GM18519 (cell line): Measurements from ENCODE around the gene ERC2.

Source experiments
- ATAC-seq: cut with Tn5 transposase; IDR thresholded peaks from one replicate; pipeline ENCODE4 v1.9.1; 2021; ENCODE audit warnings: mild to moderate bottlenecking, moderate library complexity; ENCODE audit not compliant: unreplicated experiment, low FRiP score

The ERC2 gene

GRCh38 chr3:56197259-56197965 is 270.9 kb downstream of the ERC2 start:
- no peak for ATAC-seq

GRCh38 chr3:56196700-56197099 is 271.6 kb downstream of the ERC2 start:
- ATAC-seq, result no peak

DNA sequence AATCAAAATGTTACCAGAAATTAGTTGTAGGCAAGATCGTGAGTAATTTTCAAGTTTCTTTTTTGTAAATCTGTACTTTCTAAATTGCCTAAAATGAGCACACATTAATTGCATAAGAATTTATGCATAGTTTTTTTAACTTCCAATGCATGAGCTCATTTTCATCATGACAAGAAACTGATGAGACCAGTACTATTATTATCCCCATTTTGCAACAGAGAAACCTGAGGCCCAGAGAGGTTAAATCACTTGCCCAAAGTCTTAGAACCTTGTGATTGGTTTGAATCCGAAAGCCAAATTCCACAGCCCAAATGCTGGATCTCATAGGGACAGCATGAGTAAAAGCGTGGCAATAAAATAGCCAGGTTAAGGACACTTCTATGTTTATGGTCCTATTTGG is 274.7 kb downstream of the ERC2 start:
- ATAC-seq, result no peak

DNA sequence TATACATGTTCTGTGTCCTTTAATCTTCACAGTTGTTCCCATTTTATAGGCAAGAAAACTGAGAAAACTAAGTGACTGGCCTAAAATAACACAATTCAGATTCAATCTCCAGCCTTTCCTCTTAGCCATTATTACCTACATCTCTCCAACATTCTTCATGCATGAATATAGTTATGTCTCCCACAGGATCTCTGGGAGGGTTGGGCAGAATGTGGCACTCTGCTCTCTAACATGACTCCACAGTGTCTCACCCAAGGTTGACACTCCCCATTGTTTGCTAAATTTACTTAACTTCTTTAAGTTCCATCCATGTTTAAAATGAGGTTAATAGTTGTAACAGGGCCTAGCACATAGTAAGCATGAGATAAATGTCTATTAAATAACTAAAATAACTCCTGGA is 276.3 kb downstream of the ERC2 start:
- ATAC-seq, result no peak

GRCh38 chr3:56190771-56191305 is 277.4 kb downstream of the ERC2 start:
- no peak for ATAC-seq

DNA sequence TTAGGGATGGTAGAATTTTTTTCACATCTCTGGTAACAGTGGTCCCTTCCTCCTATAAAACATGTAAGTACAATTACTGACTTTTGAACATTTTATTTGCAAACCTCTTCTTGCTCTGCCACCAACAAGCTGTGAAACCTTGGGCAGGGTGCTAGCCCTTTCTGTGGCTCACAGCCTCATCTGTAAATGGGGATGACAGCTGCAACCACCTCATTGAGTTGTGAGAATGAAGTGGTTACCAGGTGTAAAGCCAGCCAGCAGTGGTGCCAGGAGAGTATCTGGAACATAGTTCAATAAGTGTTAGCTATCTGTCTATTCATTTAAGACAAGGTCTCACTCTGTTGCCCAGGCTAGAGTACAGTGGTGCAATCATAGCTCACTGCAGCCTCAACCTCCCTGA is 278.1 kb downstream of the ERC2 start:
- no peak for ATAC-seq

- ATAC-seq, result no peak
These were observed 278.7 kb downstream of the ERC2 start for GRCh38 chr3:56189536-56189935.

GRCh38 chr3:56188201-56188600 is 280.1 kb downstream of the ERC2 start:
- no peak for ATAC-seq

DNA sequence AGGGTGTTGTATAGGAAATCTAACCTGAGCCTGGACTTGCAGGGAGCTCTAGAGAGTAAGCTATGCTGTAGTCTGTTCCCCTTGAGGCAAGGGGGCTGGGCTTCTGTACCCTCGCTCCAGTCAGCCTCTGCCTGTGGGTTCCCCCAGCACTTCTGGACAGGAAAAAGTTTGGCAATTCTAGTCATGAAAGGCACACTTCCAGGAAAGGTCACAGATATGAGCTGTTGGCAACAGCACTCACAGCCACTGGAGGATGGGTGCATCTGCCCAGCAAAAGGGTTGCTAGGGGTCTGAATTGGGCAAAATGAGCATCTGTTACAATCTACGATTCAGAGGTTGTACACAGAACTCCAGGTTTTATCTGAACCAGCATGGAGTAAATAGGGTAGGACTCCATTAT is 281.2 kb downstream of the ERC2 start:
- no peak for ATAC-seq

GRCh38 chr3:56185827-56186226 is 282.4 kb downstream of the ERC2 start:
- no peak for ATAC-seq

DNA sequence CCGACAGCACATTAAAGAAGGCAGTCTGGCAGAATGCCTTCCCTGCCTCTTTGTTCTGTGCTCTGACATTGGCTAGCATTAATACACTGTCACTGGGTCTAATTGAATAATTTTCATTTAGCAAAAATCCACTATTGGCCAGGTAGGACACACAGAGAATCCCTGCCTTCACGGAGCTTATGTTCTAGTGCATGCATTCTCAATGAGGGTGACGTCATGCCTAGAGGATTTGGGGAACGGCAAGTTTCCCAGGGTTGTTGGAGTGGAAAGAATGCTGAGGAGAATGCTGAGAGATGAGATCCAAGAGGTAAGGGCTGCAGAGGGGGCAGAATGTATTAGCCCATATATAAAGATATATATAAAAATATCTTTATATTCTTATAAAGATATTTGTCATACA is 284.7 kb downstream of the ERC2 start:
- no peak for ATAC-seq

DNA sequence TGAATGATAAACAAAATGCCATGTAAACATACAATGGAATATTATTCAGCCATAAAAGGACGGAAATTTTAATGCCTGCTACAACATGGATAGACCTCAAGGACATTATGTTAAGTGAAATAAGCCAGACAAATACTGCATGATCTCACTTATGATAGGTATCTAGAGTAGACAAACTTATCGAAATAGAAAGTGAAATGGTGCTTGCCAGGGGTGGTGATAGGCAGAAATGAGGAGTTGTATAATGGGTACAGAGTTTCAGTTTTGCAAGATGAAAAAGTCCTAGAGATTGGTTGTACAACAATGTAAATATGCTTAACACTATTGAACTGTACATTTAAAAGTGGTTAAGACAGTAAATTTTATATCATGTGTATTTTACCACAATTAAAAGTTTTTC is 287.8 kb downstream of the ERC2 start:
- no peak for ATAC-seq

DNA sequence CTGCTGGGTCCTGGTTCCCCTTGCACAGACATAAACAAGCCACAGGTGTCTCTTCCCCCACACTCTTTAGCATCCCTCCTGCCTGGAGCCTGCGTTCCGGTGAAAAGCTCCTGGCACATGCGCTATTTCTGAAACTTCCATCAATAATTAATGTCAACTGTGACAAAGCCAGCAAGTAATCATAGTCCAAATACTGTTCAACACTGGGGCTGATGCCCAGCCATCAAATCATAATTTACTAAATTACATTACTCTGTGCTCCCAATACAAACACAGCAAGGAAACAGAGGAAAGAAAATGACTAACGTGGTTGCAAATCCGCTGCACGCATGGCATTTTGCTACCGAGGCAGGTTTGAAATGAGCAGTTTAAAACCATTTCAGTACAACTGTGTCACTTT is 294.7 kb downstream of the ERC2 start:
- ATAC-seq, result no peak

DNA sequence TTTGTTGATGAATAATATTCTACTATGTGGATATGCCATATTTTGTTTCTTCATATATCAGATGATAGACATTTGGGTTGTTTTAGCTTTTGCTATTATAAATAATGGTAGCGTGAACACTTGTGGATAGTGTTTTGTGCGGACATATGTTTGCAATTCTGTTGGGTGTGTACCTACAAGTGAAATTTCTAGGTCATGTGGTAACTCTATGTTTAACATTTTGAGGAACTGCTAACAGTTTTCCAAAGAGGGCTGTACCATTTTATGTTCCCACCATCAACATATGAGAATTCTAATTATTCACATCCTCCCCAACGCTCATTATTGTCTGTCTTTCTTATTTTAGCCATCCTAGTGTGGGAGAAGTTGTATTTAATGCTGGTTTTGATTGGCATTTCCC is 303.8 kb downstream of the ERC2 start:
- no peak for ATAC-seq

DNA sequence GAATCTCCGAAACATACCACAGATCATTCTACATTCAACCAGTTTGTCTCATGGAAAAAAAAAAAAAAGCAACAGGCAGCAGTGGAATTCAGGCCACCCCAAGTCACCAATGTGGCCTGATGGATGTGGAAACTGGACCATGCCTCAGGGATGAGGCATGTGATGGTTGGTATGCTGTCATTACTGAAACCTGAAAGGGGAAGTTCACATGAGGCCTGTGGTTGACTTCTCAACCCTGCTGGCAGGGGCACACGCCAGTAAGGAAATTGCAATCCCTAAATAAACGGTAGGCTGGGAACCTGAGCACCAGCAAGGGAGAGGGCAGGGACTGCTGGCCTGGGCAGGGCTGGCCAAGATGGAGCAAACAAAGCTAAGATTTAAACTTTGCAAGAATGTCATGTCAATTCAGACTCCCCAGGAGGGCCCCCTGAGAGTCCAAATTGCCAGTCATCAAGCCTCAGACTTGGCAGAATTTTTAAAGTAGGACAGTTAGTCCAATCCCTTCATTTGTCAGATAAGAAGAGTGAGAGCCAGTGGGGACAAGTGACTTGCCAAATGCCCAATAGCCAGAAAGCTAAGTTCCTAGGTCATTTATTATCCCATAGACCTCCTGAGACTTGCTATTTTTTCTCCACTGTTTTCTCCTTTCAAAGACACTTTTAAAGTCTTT is 310.4 kb downstream of the ERC2 start:
- peak; percentile 56 for ATAC-seq

- no peak for ATAC-seq
These were observed 314.0 kb downstream of the ERC2 start for GRCh38 chr3:56154297-56154696.

DNA sequence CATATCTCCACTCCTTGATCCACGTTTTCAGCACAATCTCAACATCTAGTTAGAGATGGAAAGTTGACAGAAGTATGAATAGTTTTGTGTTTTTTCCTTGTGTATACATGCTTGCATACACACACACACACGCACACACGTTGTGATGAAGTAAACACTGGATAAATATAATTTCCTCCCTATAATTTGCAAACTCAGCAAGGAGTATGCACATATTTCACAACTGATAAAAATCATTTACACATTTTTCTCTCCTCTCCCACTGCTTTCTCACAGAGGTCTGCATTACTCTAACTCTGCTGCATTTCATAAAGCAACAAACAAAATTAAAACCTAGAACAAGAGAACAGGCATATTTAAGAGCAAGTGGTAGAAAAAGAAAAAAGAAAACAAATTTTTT is 320.9 kb downstream of the ERC2 start:
- no peak for ATAC-seq

- ATAC-seq, result no peak
These were observed 322.9 kb downstream of the ERC2 start for GRCh38 chr3:56145410-56145809.

DNA sequence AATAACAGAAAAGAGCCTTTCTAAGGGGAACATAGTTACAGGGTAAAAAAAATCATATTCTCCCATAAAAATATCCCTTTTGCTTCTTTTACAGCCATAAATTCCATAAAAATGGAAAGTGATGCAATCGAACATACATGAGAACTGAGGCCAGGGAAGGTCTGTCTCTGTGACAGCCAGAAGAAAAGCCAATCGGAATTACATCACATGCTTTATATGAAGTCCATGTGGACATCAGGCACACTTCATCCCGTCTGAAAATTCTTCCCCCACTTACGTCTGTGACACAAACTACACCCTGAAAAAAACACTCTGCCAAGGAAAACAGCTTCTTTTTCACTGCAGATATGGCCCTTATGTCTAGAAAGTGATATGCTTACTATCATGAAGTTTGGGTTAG is 323.5 kb downstream of the ERC2 start:
- ATAC-seq, result no peak

GRCh38 chr3:56137415-56137814 is 330.9 kb downstream of the ERC2 start:
- no peak for ATAC-seq

GRCh38 chr3:56136514-56136913 is 331.8 kb downstream of the ERC2 start:
- ATAC-seq, result no peak

DNA sequence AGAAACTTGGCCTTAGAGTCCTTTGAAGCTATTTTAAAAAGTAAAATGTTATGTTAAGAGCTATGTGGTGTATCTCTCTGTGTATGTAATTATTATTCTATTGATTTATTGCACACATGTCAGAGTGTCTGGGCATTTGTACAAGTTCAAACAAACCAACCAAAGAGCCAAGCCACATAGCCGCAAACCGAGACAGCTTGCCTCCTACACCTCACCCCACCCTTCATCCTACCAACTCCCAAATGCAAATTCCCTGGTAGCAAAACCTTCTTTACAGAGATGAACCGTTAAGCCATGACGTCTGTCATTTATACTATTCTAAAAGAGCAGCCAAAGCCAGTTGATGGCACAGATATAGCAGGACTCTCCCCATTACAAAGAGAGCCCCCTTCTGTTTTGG is 332.3 kb downstream of the ERC2 start:
- ATAC-seq, result no peak
